Panc1 (cell line): ENCODE data around the gene NT5E.

Source experiments
- CTCF ChIP-seq: fragments of 450-650 bp; IDR thresholded peaks from 2 replicates; pipeline ENCODE4 v1.5.1; 2017; ENCODE audit warnings: mild to moderate bottlenecking
- POLR2AphosphoS5 ChIP-seq: IDR thresholded peaks from 2 replicates; pipeline ENCODE4 v1.6.1; 2012; ENCODE audit warnings: mild to moderate bottlenecking, low read depth, low read length, moderate library complexity
- REST ChIP-seq, 2 experiments: IDR thresholded peaks; 2 replicates each; pipeline ENCODE4 v1.6.1; 2011 to 2012; ENCODE audit warnings: low read depth in 2 of 2, control low read depth in 1 of 2, low read length in 1 of 2, mild to moderate bottlenecking in 1 of 2, moderate library complexity in 1 of 2; ENCODE audit not compliant: insufficient read depth in 1 of 2
- SIN3A ChIP-seq: IDR thresholded peaks from 2 replicates; pipeline ENCODE4 v1.6.1; 2012; ENCODE audit warnings: low read depth, mild to moderate bottlenecking, low read length, moderate library complexity, borderline replicate concordance; ENCODE audit not compliant: insufficient read depth

- TF ChIP-seq CTCF, result no peak
- no peak; the same call in 1 of the 2 replicates for TF ChIP-seq POLR2AphosphoS5
- TF ChIP-seq REST (IDR thresholded peaks at IDR 0.05; ENCODE audit: insufficient read depth in 1 of 2, low read depth in 2 of 2, low read length in 1 of 2), result no peak
- no peak for TF ChIP-seq SIN3A
These were observed 40.8 kb downstream of the NT5E start for GRCh38 chr6:85490516-85491248.
